PC-9 (cell line): ENCODE data around the gene TEX53. TPM values are rescaled to one million over a fixed set of nuclear protein-coding genes. Genes with fewer than 3 reads are reported as not detected.
A peak's percentile ranks its signal among the peaks of the same experiment; 100 is the strongest.

ENCODE experiments used
- BruUV-seq: library from RNA; stranded (reverse); fragments of 400-500 nt; replicated peaks from 2 replicates; lab custom pipeline; 2021; lab: Mats Ljungman, UMichigan
- CTCF ChIA-PET: fragments of 300-600 bp; sonication (Branson Sonifier 250); formaldehyde crosslinking; loops from one replicate; lab custom pipeline; 2022; ENCODE audit warnings: antibody characterized with exemption; lab: Charles Lee
- POLR2A ChIA-PET: fragments of 300-600 bp; sonication (Branson Sonifier 250); formaldehyde crosslinking; loops from one replicate; lab custom pipeline; 2022; ENCODE audit warnings: antibody characterized with exemption; ENCODE audit not compliant: unreplicated experiment; lab: Charles Lee
- DNase-seq, 2 experiments: peaks; one replicate each; pipeline versions ENCODE4 v3.0.0 to v3.0.0-alpha.2; 2015 to 2022; ENCODE audit warnings: mixed read lengths in 1 of 2
- H2AFZ ChIP-seq: fragments of 200-600 bp; sonication (generic); 2 replicates; pipeline ENCODE4 v1.8.1; 2017; ENCODE audit warnings: antibody characterized with exemption
- H3F3A ChIP-seq: fragments of 200-600 bp; sonication (generic); 2 replicates; pipeline ENCODE4 v1.8.1; 2017; ENCODE audit warnings: antibody characterized with exemption, mild to moderate bottlenecking, low read depth; ENCODE audit not compliant: insufficient read depth
- H3K27ac ChIP-seq: fragments of 200-600 bp; sonication (generic); 2 replicates; pipeline ENCODE4 v1.6.1; 2016; ENCODE audit warnings: mixed run types
- H3K27me3 ChIP-seq: fragments of 200-600 bp; sonication (generic); 2 replicates; pipeline ENCODE4 v1.6.1; 2016; ENCODE audit warnings: low read depth, mixed run types; ENCODE audit not compliant: insufficient read depth
- H3K36me3 ChIP-seq: fragments of 200-600 bp; sonication (generic); 2 replicates; pipeline ENCODE4 v1.6.1; 2016; ENCODE audit warnings: low read depth, mixed run types
- H3K4me1 ChIP-seq: fragments of 200-600 bp; sonication (generic); replicated peaks from 2 replicates; pipeline ENCODE4 v1.6.1; 2016; ENCODE audit warnings: mixed run types; ENCODE audit not compliant: insufficient read depth
- H3K4me2 ChIP-seq: fragments of 200-600 bp; sonication (generic); 2 replicates; pipeline ENCODE4 v1.6.1; 2017; ENCODE audit warnings: mixed run types
- H3K4me3 ChIP-seq: fragments of 200-600 bp; sonication (generic); 2 replicates; pipeline ENCODE4 v1.6.1; 2016; ENCODE audit warnings: mixed run types
- H3K79me2 ChIP-seq: fragments of 200-600 bp; sonication (generic); 2 replicates; pipeline ENCODE4 v1.6.1; 2017; ENCODE audit warnings: low read depth, mixed run types
- H3K9me2 ChIP-seq: fragments of 200-600 bp; sonication (generic); 2 replicates; pipeline ENCODE4 v1.8.1; 2017; ENCODE audit warnings: mild to moderate bottlenecking; ENCODE audit not compliant: insufficient read depth
- H3K9me3 ChIP-seq: fragments of 200-600 bp; sonication (generic); 2 replicates; pipeline ENCODE4 v1.8.1; 2016; ENCODE audit warnings: low read depth; ENCODE audit not compliant: insufficient read depth
- H4K20me1 ChIP-seq: fragments of 200-600 bp; sonication (generic); 2 replicates; pipeline ENCODE4 v1.8.1; 2017; ENCODE audit not compliant: insufficient read depth
- EZH2 ChIP-seq: fragments of 200-600 bp; sonication (generic); IDR thresholded peaks from 2 replicates; pipeline ENCODE4 v1.8.0; 2017; ENCODE audit warnings: antibody characterized with exemption, low read depth
- intact Hi-C: fragments of 100-400 bp; cut with micrococcal nuclease; formaldehyde crosslinking; loops from one replicate; pipeline ENCODE4 v1.10.0; 2022; ENCODE audit not compliant: unreplicated experiment
- total RNA-seq: library from RNA; stranded (reverse); gene quantifications from 2 replicates; pipeline ENCODE4 v1.2.3, GENCODE V29; 2021
- TF ChIP-seq, protein P1 (sequence below): fragments of 200-600 bp; sonication (generic); conservative IDR thresholded peaks from 2 replicates; pipeline ENCODE4 v1.6.1; 2017; ENCODE audit warnings: mixed run types, antibody characterized with exemption, mild to moderate bottlenecking, moderate library complexity

The TEX53 gene
- total RNA-seq, 1 experiment from 2014 or later, result not detected

DNA sequence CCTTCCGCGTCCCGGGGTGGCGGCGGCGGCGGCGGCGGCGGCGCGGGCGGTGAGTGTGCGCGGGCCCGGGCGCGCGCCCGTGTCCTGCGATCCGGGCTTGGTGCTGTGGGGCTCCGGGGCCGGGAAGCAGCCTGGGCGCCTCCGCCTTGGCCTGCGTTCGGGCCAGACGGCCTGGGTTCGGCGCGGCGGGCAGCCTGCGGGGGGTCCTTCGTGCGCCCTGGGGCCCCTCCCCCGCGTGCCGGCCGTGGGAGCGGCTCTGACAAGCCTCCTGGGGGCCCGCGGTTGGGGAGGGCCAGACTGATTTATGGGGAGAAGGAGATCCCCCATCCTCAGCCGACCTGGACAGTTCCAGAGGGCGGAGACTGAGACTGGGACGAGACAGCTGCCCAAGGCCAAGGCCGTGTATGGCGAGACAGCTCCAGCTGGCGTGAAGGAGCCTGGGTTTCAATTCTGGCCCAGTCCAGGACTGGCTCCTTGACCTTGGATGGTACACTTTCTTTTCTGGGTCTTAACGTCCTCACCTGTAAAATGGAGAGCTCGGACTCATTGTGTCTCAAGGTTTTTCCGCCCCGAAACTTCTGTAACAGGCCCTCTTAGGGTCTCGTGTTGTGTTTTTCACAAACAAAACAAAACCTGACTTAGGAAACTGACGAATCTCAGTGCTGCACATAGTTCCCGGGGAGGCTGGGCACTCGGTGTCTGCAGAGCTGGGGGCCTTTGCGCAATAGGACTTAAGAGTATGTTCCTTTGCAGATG is 45.9 kb downstream of the TEX53 start:
- Histone ChIP-seq H3K9me2 (no peaks in the 10 kb centered on the region), H3K79me2 (peaks cover 21% of the 10 kb centered on the region), H3K4me1 (peaks cover 27% of the 10 kb centered on the region), H4K20me1 (no peaks in the 10 kb centered on the region), H3K36me3 (no peaks in the 10 kb centered on the region), H3K27me3 (no peaks in the 10 kb centered on the region), H3K4me2 (peak overlapping the region; percentile 90), H3K9me3 (no peaks in the 10 kb centered on the region), H3F3A (peaks cover 23% of the 10 kb centered on the region; the same call in 1 of the 2 replicates), H3K27ac (no peak overlapping the region), H3K4me3 (peak overlapping the region; percentile 82), H2AFZ (peak overlapping the region; percentile 82)
- DNase-seq, result peak in 1 of 2 experiments; percentile 52
- BruUV-seq, result no TSS peak
- CTCF ChIA-PET, result interaction anchor here (1.1 kb wide), 1 partner anchor 42 kb away, joined by 3 read pairs; no protein-coding TSS in a partner anchor
- TF ChIP-seq EZH2, result no peak
- TF ChIP-seq, protein P1, sequence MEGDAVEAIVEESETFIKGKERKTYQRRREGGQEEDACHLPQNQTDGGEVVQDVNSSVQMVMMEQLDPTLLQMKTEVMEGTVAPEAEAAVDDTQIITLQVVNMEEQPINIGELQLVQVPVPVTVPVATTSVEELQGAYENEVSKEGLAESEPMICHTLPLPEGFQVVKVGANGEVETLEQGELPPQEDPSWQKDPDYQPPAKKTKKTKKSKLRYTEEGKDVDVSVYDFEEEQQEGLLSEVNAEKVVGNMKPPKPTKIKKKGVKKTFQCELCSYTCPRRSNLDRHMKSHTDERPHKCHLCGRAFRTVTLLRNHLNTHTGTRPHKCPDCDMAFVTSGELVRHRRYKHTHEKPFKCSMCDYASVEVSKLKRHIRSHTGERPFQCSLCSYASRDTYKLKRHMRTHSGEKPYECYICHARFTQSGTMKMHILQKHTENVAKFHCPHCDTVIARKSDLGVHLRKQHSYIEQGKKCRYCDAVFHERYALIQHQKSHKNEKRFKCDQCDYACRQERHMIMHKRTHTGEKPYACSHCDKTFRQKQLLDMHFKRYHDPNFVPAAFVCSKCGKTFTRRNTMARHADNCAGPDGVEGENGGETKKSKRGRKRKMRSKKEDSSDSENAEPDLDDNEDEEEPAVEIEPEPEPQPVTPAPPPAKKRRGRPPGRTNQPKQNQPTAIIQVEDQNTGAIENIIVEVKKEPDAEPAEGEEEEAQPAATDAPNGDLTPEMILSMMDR, result no peak
- POLR2A ChIA-PET, result interaction anchor here (0.6 to 1.0 kb wide), 2 partner anchors 24 to 107 kb away, joined by 3 to 4 read pairs; partner anchors contain the start of gene ATP6V1G1
- intact Hi-C loops, result no loop called here

DNA sequence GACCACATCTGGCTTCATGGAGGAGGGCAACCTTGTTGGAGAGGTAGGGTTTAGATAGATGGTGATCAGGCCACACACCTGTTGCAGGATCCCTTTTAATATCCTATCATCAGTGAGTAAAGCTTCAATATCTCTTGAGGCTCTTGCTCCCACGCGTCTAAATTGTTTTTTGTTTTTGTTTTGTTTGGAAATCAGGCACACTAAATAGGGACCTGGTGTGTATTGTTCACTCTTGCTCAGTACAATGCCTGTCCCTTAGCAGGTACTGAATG is 49.1 kb downstream of the TEX53 start:
- Histone ChIP-seq H3K4me3 (no peak overlapping the region), H3K4me1 (peaks cover 25% of the 10 kb centered on the region), H3F3A (peaks cover 17% of the 10 kb centered on the region; the same call in 1 of the 2 replicates), H3K9me3 (no peaks in the 10 kb centered on the region), H3K27me3 (no peaks in the 10 kb centered on the region), H3K4me2 (no peak overlapping the region), H3K9me2 (no peaks in the 10 kb centered on the region), H2AFZ (no peak overlapping the region), H3K36me3 (no peaks in the 10 kb centered on the region), H3K79me2 (peaks cover 14% of the 10 kb centered on the region), H4K20me1 (no peaks in the 10 kb centered on the region), H3K27ac (no peak overlapping the region)
- intact Hi-C loops, result no loop called here
- ChIA-PET CTCF (no interaction called here), POLR2A (no interaction called here)
- no peak for DNase-seq
- TF ChIP-seq, protein P1, result no peak
- no peak for TF ChIP-seq EZH2
- no TSS peak for BruUV-seq

DNA sequence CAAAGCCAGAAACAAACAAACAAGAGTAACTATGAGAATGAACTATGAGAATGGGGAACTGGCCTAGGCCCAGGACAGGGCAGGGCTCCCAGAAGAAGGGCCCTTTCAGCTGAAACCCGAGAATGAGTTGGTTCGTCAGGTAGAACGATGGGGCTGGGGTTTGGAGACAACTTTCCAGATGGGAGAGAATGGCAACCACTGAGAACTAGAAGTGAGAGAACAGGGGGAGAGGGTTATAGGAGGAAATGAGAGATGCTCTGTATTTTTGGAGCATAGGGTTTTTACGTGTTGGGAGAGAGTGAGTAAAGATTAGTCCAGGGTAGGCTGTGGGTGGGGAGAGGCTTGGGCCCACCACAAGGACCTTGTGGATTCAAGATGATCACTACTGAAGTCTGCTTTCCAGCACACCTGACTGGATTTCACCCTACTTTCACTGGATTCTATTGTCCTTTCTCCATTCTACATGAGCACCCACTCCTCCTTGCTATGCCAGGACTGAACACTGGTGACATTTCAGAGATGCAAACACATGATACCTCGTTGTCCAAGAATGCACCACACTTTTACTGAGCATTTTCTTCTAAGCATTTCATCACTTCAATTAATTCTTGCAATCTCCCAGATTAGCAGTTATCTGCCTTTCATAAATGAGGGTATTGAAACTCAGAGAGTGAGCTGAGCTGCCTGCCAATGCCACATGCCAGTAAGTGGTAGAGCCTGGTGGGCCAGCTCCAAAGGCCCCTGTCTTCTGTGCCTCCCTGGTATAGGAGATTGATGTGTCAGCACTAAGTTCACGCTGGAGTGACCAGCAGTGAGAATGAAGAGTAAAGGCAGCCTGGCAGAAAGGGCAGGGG is 49.7 kb downstream of the TEX53 start:
- ChIA-PET POLR2A (no interaction called here), CTCF (no interaction called here)
- no peaks in the 10 kb centered on the region for H3K36me3 ChIP-seq
- H3K9me2 ChIP-seq, result no peaks in the 10 kb centered on the region
- H3K4me2 ChIP-seq, result no peak overlapping the region
- H3K27me3 ChIP-seq, result no peaks in the 10 kb centered on the region
- no peak for TF ChIP-seq EZH2
- TF ChIP-seq, protein P1, result no peak
- H3K4me1 ChIP-seq, result peaks cover 21% of the 10 kb centered on the region
- H2AFZ ChIP-seq, result no peak overlapping the region
- DNase-seq, result no peak
- H3F3A ChIP-seq, result peaks cover 17% of the 10 kb centered on the region; the same call in 1 of the 2 replicates
- no peaks in the 10 kb centered on the region for H3K9me3 ChIP-seq
- H3K79me2 ChIP-seq, result peaks cover 14% of the 10 kb centered on the region
- no peak overlapping the region for H3K27ac ChIP-seq
- H3K4me3 ChIP-seq, result no peak overlapping the region
- intact Hi-C loops, result no loop called here
- no peaks in the 10 kb centered on the region for H4K20me1 ChIP-seq
- BruUV-seq, result no TSS peak
